ENCODE results near the gene PEX5L.

DNA sequence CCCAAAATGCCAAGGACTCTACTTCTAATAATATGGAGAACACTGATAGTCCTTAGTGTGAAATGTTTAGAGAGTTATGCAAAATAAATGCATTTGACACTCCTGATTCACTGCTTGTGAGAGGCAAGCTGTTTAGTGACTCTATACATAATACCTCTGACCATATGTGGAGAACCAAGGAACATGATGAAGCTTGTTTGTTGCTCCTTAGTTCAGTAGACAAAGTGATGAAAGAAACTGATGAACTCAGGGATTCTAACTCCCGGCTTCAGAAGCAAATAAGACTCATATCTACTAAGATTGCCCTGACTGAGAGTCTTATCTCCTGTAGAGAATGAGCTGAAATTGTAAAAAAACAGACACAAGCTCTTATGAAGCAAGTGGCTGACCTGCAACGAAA lies 41.3 kb downstream of the PEX5L start:
- no peak for TF ChIP-seq GATA2 (IDR thresholded peaks at IDR 0.05; ENCODE audit: low read depth, low read length)
- TF ChIP-seq GATA3 (IDR thresholded peaks at IDR 0.05; ENCODE audit: low read depth, low read length), result no peak

All from SH-SY5Y (cell line).